OCI-LY3 (cell line): ENCODE measurements around the gene ZSCAN9.
A peak's percentile ranks its signal among the peaks of the same experiment; 100 is the strongest.

Source experiments
- H2AFZ ChIP-seq: fragments of 200-600, 300-600 bp; shearing (Covaris generic); 2 replicates; pipeline ENCODE4 v1.6.0; 2014; ENCODE audit warnings: antibody characterized with exemption, low read depth, low read length
- H3K27ac ChIP-seq: fragments of 200-600, 300-600 bp; sonication (generic); 2 replicates; pipeline ENCODE4 v1.5.1; 2014; ENCODE audit warnings: mild to moderate bottlenecking, low read length, moderate library complexity, mixed read lengths
- H3K27me3 ChIP-seq: fragments of 200-600, 300-600 bp; sonication (generic); 2 replicates; pipeline ENCODE4 v1.6.1; 2014; ENCODE audit warnings: low read depth, low read length, mixed read lengths
- H3K36me3 ChIP-seq: fragments of 200-600, 300-600 bp; sonication (generic); replicated peaks from 2 replicates; pipeline ENCODE3; 2014; ENCODE audit warnings: low read depth, low read length, mixed read lengths
- H3K4me1 ChIP-seq: fragments of 300-600, 200-600 bp; sonication (generic); 2 replicates; pipeline ENCODE4 v1.6.1; 2014; ENCODE audit warnings: low read length, mixed read lengths
- H3K4me2 ChIP-seq: fragments of 200-600, 300-600 bp; sonication (generic); 2 replicates; pipeline ENCODE4 v1.6.1; 2014; ENCODE audit warnings: low read length, mixed read lengths
- H3K4me3 ChIP-seq: fragments of 300-600, 200-600 bp; sonication (generic); 2 replicates; pipeline ENCODE4 v1.5.1; 2014; ENCODE audit warnings: antibody characterized with exemption, mild to moderate bottlenecking, low read length, moderate library complexity
- H3K79me2 ChIP-seq: fragments of 300-600, 200-600 bp; shearing (Covaris generic); 2 replicates; pipeline ENCODE4 v1.6.1; 2014; ENCODE audit warnings: mild to moderate bottlenecking, low read length, mixed read lengths
- H3K9ac ChIP-seq: fragments of 300-600, 200-600 bp; shearing (Covaris generic); 2 replicates; pipeline ENCODE4 v1.6.0; 2014; ENCODE audit warnings: mild to moderate bottlenecking, low read length, moderate library complexity
- H3K9me3 ChIP-seq: fragments of 200-600, 300-600 bp; shearing (Covaris generic); 2 replicates; pipeline ENCODE4 v1.6.1; 2014; ENCODE audit warnings: low read length, mixed read lengths; ENCODE audit not compliant: insufficient read depth
- H4K20me1 ChIP-seq: fragments of 200-600, 300-600 bp; sonication (generic); 2 replicates; pipeline ENCODE4 v1.6.1; 2016; ENCODE audit warnings: low read length, mixed read lengths; ENCODE audit not compliant: insufficient read depth
- CTCF ChIP-seq: fragments of 200-600, 300-600 bp; sonication (generic); IDR thresholded peaks from 2 replicates; pipeline ENCODE4 v1.5.1; 2014; ENCODE audit warnings: antibody characterized with exemption, low read length, low read depth
- EZH2phosphoT487 ChIP-seq: fragments of 200-600 bp; shearing (Covaris generic); IDR thresholded peaks from 2 replicates; pipeline ENCODE4 v1.6.1; 2018; ENCODE audit warnings: antibody characterized with exemption, mixed run types, low read depth

The ZSCAN9 gene

GRCh38 chr6:28269492-28269891 lies 44.4 kb downstream of the ZSCAN9 start:
- no peak overlapping the region for H2AFZ ChIP-seq

GRCh38 chr6:28274888-28275287 lies 49.8 kb downstream of the ZSCAN9 start:
- Histone ChIP-seq H3K4me2 (no peak overlapping the region), H3K4me1 (0 out of 2 replicates have a peak, but pooled peaks cover 3% of the 10 kb centered on the region), H4K20me1 (no peaks in the 10 kb centered on the region), H3K4me3 (no peak overlapping the region), H3K27ac (no peak overlapping the region), H3K9ac (no peak overlapping the region), H3K79me2 (no peaks in the 10 kb centered on the region), H3K9me3 (no peaks in the 10 kb centered on the region), H2AFZ (no peak overlapping the region), H3K36me3 (peaks cover 11% of the 10 kb centered on the region), H3K27me3 (no peaks in the 10 kb centered on the region)
- TF ChIP-seq EZH2phosphoT487 (no peak), CTCF (no peak)

More at GRCh38 chr6:28269492-28269891, 44.4 kb downstream of the ZSCAN9 start:
- Histone ChIP-seq H3K79me2 (peaks cover 12% of the 10 kb centered on the region), H3K36me3 (no peaks in the 10 kb centered on the region), H3K4me3 (no peak overlapping the region), H4K20me1 (no peaks in the 10 kb centered on the region), H3K27ac (no peak overlapping the region), H3K4me2 (no peak overlapping the region), H3K4me1 (peaks cover 13% of the 10 kb centered on the region), H3K27me3 (no peaks in the 10 kb centered on the region), H3K9ac (no peak overlapping the region), H3K9me3 (no peaks in the 10 kb centered on the region)
- TF ChIP-seq EZH2phosphoT487: no peak
- no peak for TF ChIP-seq CTCF

GRCh38 chr6:28277746-28278145 lies 52.7 kb downstream of the ZSCAN9 start:
- Histone ChIP-seq H3K9me3 (no peaks in the 10 kb centered on the region), H3K79me2 (peaks cover 5% of the 10 kb centered on the region; the same call in 1 of the 2 replicates), H2AFZ (no peak overlapping the region), H3K4me3 (no peak overlapping the region), H3K27ac (no peak overlapping the region), H3K4me2 (no peak overlapping the region), H3K36me3 (peaks cover 11% of the 10 kb centered on the region), H3K9ac (no peak overlapping the region), H4K20me1 (no peaks in the 10 kb centered on the region), H3K4me1 (peaks cover 14% of the 10 kb centered on the region; the same call in 1 of the 2 replicates), H3K27me3 (no peaks in the 10 kb centered on the region)
- no peak for TF ChIP-seq EZH2phosphoT487
- TF ChIP-seq CTCF: no peak

GRCh38 chr6:28280595-28281287 lies 55.7 kb downstream of the ZSCAN9 start:
- H3K36me3 ChIP-seq: peaks cover 11% of the 10 kb centered on the region

More at GRCh38 chr6:28280595-28281287, 55.7 kb downstream of the ZSCAN9 start:
- peak overlapping the region; percentile 73 for H3K9ac ChIP-seq
- H4K20me1 ChIP-seq: no peaks in the 10 kb centered on the region
- H3K4me3 ChIP-seq: peak overlapping the region; percentile 89
- H3K9me3 ChIP-seq: no peaks in the 10 kb centered on the region
- peaks cover 11% of the 10 kb centered on the region; the same call in 1 of the 2 replicates for H3K4me1 ChIP-seq
- no peaks in the 10 kb centered on the region for H3K27me3 ChIP-seq
- peak overlapping the region; percentile 42 for H2AFZ ChIP-seq
- H3K27ac ChIP-seq: no peak overlapping the region
- TF ChIP-seq EZH2phosphoT487 (no peak), CTCF (no peak)
- H3K4me2 ChIP-seq: peak overlapping the region; percentile 74
- peaks cover 5% of the 10 kb centered on the region; the same call in 1 of the 2 replicates for H3K79me2 ChIP-seq
